ENCODE results near the gene HAL. TPM values are rescaled to one million over a fixed set of nuclear protein-coding genes. Genes with fewer than 3 reads are reported as not detected.

Gene HAL
- total and polyA plus RNA-seq, 2 of the 8 experiments (the other 6 are each of a cell fraction or from before 2014, with no cell fraction given), result 0.12 to 0.17 TPM

- no peak for TF ChIP-seq YY1 (IDR thresholded peaks at IDR 0.05; ENCODE audit: low read depth, low read length)
- TF ChIP-seq KDM1A (IDR thresholded peaks at IDR 0.05; ENCODE audit: borderline replicate concordance, low read length), result 0 out of 2 replicates have a peak, but pooled peaks have one; percentile 11
- no peak for TF ChIP-seq SIN3A (conservative IDR thresholded peaks at IDR 0.05 in 1 of 2, IDR thresholded peaks at IDR 0.05 in 1 of 2; ENCODE audit: low read depth in 1 of 2, low read length in 2 of 2)
- 0 out of 4 replicates have a peak, but pooled peaks of 1 of the 2 experiments have one; percentile 52 for TF ChIP-seq HDAC2 (IDR thresholded peaks at IDR 0.05; ENCODE audit: borderline replicate concordance in 1 of 2, low read depth in 2 of 2, low read length in 2 of 2)
- TF ChIP-seq CHD1 (IDR thresholded peaks at IDR 0.05; ENCODE audit: low read depth, low read length), result no peak
Observed at GRCh38 chr12:95942524-95943329, 53.4 kb downstream of the HAL start, which contains the start of gene CCDC38 (continued).
